NCI-H2171 (cell line): ENCODE measurements around the gene IL9R.
"Not testable (repeated sequence)": the region's sequence is repeated elsewhere in the genome, so short reads cannot be mapped to it uniquely, and the experiment has no call there.

Experiments used
- DNase-seq: peaks from one replicate; lab custom pipeline; 2025; lab: John Stamatoyannopoulos, UW

Gene IL9R

GRCh38 chrX:156030474-156030873 lies 33.0 kb downstream of the IL9R start:
- not testable (repeated sequence) for DNase-seq
